Adipocyte (in vitro differentiated cells): ENCODE measurements around the gene PSMD8.
"Not testable (repeated sequence)": the region's sequence is repeated elsewhere in the genome, so short reads cannot be mapped to it uniquely, and the experiment has no call there.

Source experiments
- DNase-seq: peaks from one replicate; pipeline ENCODE4 v3.0.0-alpha.2; 2015; ENCODE audit warnings: low read depth
- H3K27me3 ChIP-seq: replicated peaks from 2 replicates; pipeline ENCODE4 v1.7.0; 2013; ENCODE audit warnings: mild to moderate bottlenecking, low read length, moderate library complexity; ENCODE audit not compliant: control insufficient read depth, insufficient read depth
- H3K36me3 ChIP-seq: 2 replicates; pipeline ENCODE4 v1.7.0; 2013; ENCODE audit warnings: low read length, mild to moderate bottlenecking, moderate library complexity; ENCODE audit not compliant: control insufficient read depth, insufficient read depth, severe bottlenecking
- H3K4me1 ChIP-seq: 2 replicates; pipeline ENCODE4 v1.7.0; 2013; ENCODE audit warnings: mild to moderate bottlenecking, low read length, moderate library complexity; ENCODE audit not compliant: control insufficient read depth, insufficient read depth
- H3K4me3 ChIP-seq: 2 replicates; pipeline ENCODE4 v1.7.0; 2013; ENCODE audit warnings: mild to moderate bottlenecking, low read length, moderate library complexity
- H3K9ac ChIP-seq: 2 replicates; pipeline ENCODE4 v1.7.0; 2013; ENCODE audit warnings: mild to moderate bottlenecking, low read length, moderate library complexity
- H3K9me3 ChIP-seq: 2 replicates; pipeline ENCODE4 v1.7.0; 2013; ENCODE audit warnings: mild to moderate bottlenecking, low read length, moderate library complexity; ENCODE audit not compliant: control insufficient read depth

The PSMD8 gene

DNA sequence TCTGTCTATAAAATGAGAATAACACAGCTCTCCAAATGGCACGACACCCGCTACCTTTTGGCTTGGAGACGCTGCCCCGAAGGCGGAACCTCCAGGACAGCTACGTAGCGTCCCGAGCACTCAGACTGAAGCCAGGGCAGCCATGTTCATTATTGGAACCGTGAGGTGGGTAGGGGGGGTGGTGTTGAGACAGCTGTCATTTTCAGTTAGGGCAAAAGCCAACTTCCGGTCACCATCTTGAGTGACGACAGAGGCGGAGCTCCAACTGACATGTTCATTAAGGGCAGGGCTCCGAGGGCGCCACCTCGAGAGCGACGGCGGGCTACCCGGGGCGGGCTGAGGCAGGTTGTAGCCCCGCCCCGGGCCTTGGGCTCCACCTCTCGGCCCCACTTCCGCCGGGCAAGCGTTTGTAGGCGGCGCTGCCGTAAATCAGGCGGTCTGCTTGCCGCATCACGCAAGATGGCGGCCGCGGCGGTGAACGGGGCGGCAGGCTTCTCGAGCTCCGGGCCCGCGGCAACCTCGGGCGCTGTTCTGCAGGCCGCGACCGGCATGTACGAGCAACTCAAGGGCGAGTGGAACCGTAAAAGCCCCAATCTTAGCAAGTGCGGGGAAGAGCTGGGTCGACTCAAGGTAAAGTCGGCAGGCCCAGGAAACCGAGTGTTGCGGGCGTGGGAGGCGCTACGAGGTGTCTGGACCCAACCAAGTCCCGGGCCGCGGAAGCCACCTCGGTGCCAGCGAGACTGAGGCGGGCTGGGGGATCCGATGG lies at the start of gene PSMD8:
PSMD8 (plus strand) TSS at position 240 of the 766 bp plus-strand sequence; CDS start at position 271, 31 bp downstream.
- Histone ChIP-seq H3K4me3 (peak within 1 kb of the TSS; percentile 96), H3K9ac (peak within 1 kb of the TSS; percentile 100), H3K9me3 (no peaks in the 10 kb centered on the region), H3K36me3 (peaks cover 33% of the 10 kb centered on the region), H3K27me3 (peaks cover 8% of the 10 kb centered on the region), H3K4me1 (peaks cover 19% of the 10 kb centered on the region)
- DNase-seq: peak; percentile 100

DNA sequence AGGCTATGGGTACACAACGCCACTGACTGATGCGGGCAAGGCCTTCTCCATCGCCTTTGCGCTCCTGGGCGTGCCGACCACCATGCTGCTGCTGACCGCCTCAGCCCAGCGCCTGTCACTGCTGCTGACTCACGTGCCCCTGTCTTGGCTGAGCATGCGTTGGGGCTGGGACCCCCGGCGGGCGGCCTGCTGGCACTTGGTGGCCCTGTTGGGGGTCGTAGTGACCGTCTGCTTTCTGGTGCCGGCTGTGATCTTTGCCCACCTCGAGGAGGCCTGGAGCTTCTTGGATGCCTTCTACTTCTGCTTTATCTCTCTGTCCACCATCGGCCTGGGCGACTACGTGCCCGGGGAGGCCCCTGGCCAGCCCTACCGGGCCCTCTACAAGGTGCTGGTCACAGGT lies 47.8 kb upstream of the PSMD8 start:
- peaks cover 28% of the 10 kb centered on the region for H3K36me3 ChIP-seq
- peaks cover 2% of the 10 kb centered on the region for H3K4me1 ChIP-seq
- DNase-seq: no peak
- H3K27me3 ChIP-seq: no peaks in the 10 kb centered on the region
- H3K9ac ChIP-seq: no peak overlapping the region
- H3K9me3 ChIP-seq: no peaks in the 10 kb centered on the region
- no peak overlapping the region for H3K4me3 ChIP-seq

GRCh38 chr19:38329651-38330050 lies 44.7 kb upstream of the PSMD8 start:
- Histone ChIP-seq H3K27me3 (no peaks in the 10 kb centered on the region), H3K9me3 (no peaks in the 10 kb centered on the region), H3K9ac (no peak overlapping the region), H3K4me1 (no peaks in the 10 kb centered on the region), H3K36me3 (peaks cover 27% of the 10 kb centered on the region), H3K4me3 (no peak overlapping the region)
- no peak for DNase-seq

DNA sequence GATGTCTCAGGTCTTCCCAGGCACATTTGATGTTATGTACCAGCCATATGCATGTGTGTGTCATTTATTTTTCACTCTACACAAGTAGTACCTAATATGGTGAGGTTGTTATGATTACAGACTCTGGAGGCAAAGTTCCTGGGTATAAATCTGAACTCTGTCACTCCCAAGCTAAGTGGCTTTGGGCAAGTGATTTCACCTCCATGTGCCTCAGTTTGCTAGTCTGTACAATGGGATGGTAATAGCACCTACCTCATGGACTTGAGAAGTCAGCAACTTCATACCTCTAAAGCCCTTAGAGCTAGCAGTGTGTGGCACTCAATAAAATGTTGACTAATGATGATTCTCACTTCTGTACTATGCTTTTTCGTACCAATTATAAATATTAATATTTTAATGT lies 42.6 kb upstream of the PSMD8 start:
- H3K9ac ChIP-seq: no peak overlapping the region
- H3K4me3 ChIP-seq: no peak overlapping the region
- no peaks in the 10 kb centered on the region for H3K4me1 ChIP-seq

DNA sequence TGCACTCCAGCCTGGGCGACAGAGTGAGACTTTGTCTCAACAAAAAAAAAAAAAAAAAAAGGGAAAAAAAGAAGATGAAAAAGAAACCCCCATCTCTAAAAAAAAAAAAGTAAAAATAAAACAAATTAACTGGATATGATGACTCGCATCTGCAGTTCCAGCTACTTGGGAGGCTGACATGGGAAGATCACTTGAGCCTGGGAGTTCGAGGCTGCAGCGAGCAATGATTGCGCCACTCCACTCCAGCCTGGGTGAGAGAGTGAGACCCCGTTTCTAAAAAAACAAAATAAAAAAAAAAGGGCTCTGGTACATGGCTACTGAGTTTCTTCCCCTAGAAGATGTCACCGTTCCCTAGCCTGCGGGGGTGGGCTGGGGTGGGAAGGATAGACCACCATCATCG lies 41.1 kb upstream of the PSMD8 start:
- Histone ChIP-seq H3K4me3 (no peak overlapping the region), H3K36me3 (no peaks in the 10 kb centered on the region), H3K4me1 (peaks cover 3% of the 10 kb centered on the region), H3K9ac (no peak overlapping the region), H3K27me3 (no peaks in the 10 kb centered on the region), H3K9me3 (no peaks in the 10 kb centered on the region)
- DNase-seq: no peak

More for the DNA sequence above, 42.6 kb upstream of the PSMD8 start:
- DNase-seq: no peak
- Histone ChIP-seq H3K27me3 (no peaks in the 10 kb centered on the region), H3K9me3 (no peaks in the 10 kb centered on the region), H3K36me3 (peaks cover 15% of the 10 kb centered on the region)

- Histone ChIP-seq H3K9me3 (no peaks in the 10 kb centered on the region), H3K4me1 (peaks cover 6% of the 10 kb centered on the region), H3K27me3 (no peaks in the 10 kb centered on the region), H3K4me3 (peak overlapping the region; percentile 97), H3K9ac (peak overlapping the region; percentile 81), H3K36me3 (no peaks in the 10 kb centered on the region)
- DNase-seq: peak; percentile 99
Measured at GRCh38 chr19:38335949-38336637, 38.3 kb upstream of the PSMD8 start.

GRCh38 chr19:38336638-38337359 lies 37.6 kb upstream of the PSMD8 start:
- H3K9ac ChIP-seq: peak overlapping the region; percentile 81
- H3K36me3 ChIP-seq: no peaks in the 10 kb centered on the region
- H3K9me3 ChIP-seq: no peaks in the 10 kb centered on the region
- no peaks in the 10 kb centered on the region for H3K27me3 ChIP-seq
- H3K4me3 ChIP-seq: peak overlapping the region; percentile 97
- peak; percentile 97 for DNase-seq
- H3K4me1 ChIP-seq: peaks cover 6% of the 10 kb centered on the region

DNA sequence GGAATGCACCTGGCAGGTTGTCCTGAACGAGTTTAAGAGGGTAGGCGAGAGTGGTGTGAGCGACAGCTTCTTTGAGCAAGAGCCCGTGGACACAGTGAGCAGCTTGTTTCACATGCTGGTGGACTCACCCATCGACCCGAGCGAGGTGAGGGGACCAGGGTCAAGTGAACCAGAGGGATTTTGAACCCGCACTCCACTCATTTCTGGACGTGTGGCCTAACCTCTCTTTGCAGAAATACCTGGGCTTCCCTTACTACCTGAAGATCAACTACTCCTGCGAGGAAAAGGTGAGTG lies 37.1 kb upstream of the PSMD8 start:
- peak overlapping the region; percentile 97 for H3K4me3 ChIP-seq
- H3K9ac ChIP-seq: no peak overlapping the region
- H3K9me3 ChIP-seq: no peaks in the 10 kb centered on the region
- H3K36me3 ChIP-seq: no peaks in the 10 kb centered on the region
- H3K27me3 ChIP-seq: no peaks in the 10 kb centered on the region
- H3K4me1 ChIP-seq: peaks cover 6% of the 10 kb centered on the region
- DNase-seq: no peak

GRCh38 chr19:38339011-38339410 lies 35.4 kb upstream of the PSMD8 start:
- H3K36me3 ChIP-seq, H3K9me3 ChIP-seq, H3K27me3 ChIP-seq, H3K4me3 ChIP-seq, DNase-seq, H3K4me1 ChIP-seq, H3K9ac ChIP-seq: not testable (repeated sequence)

DNA sequence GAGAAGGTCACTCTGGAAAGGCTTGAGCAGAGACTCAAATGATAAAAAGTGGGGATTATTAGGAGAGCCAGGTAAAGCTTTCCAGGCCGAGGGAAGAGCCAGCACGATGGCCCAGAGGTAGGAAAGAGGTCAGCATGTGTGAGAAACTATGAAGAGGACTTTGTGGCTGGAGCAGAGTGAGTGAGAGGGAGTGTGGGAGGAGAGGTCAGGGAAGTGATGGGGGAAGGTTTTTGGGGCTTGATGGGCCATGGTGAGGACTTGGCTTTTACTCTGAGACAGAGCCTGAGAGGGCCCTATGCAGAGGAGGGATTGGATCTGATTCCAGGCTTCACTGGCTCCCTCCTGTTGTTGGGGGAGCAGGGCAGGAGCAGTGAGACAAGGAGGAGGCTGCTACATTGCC lies 33.4 kb upstream of the PSMD8 start:
- no peaks in the 10 kb centered on the region for H3K27me3 ChIP-seq
- no peaks in the 10 kb centered on the region for H3K36me3 ChIP-seq
- H3K9ac ChIP-seq: no peak overlapping the region
- H3K4me3 ChIP-seq: no peak overlapping the region
- DNase-seq: no peak
- peaks cover 6% of the 10 kb centered on the region for H3K4me1 ChIP-seq
- H3K9me3 ChIP-seq: no peaks in the 10 kb centered on the region

DNA sequence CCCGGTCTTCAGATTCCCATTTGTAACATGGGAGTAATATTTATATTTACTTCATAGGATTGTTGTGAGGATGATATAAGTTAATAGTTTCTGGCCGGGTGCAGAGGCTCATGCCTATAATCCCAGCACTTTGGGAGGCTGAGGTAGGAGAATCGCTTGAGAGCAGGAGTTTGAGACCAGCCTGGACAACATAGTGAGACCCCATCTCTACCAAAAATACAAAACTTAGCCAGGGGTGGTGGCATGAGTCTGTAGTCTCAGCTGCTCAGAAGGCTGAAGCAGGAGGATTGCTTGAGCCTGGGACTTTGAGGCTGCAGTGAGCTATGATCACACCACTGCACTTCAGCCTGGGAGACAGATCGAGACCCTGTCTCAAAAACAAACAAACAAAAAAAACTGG lies 27.5 kb upstream of the PSMD8 start:
- Histone ChIP-seq H3K9ac (no peak overlapping the region), H3K9me3 (no peaks in the 10 kb centered on the region), H3K27me3 (peaks cover 3% of the 10 kb centered on the region), H3K4me1 (no peaks in the 10 kb centered on the region), H3K4me3 (no peak overlapping the region), H3K36me3 (no peaks in the 10 kb centered on the region)
- no peak for DNase-seq
